CD4-positive, alpha-beta T cell (primary cell): ENCODE measurements around the gene MB21D2. TPM values are rescaled to one million over a fixed set of nuclear protein-coding genes. Genes with fewer than 3 reads are reported as not detected.
A peak's percentile ranks its signal among the peaks of the same experiment; 100 is the strongest.

Experiments
- ATAC-seq: fragments of 200-7000 bp; cut with Tn5 transposase; one replicate; pipeline ENCODE4 v1.10.0; 2022; ENCODE audit warnings: mild to moderate bottlenecking; ENCODE audit not compliant: poor library complexity
- CTCF ChIA-PET: fragments of 350-600 bp; sonication (Branson Sonifier 250); formaldehyde crosslinking; loops from one replicate; lab custom pipeline; 2021; ENCODE audit warnings: antibody characterized with exemption, inconsistent platforms; lab: Charles Lee
- POLR2A ChIA-PET: fragments of 350-600 bp; sonication (Branson Sonifier 250); formaldehyde crosslinking; loops from one replicate; lab custom pipeline; 2021; ENCODE audit warnings: antibody characterized with exemption, inconsistent platforms; lab: Charles Lee
- DNase-seq, 14 experiments: peaks; one replicate each; pipeline ENCODE4 v3.0.0-alpha.2; 2013 to 2020; ENCODE audit warnings: mixed read lengths in 2 of 14
- H3K27ac ChIP-seq, 2 donors: one replicate each; pipeline versions ENCODE4 v1.5.1 to v1.7.0; 2013; ENCODE audit warnings: low read length in 2 of 2, low read depth in 1 of 2, mild to moderate bottlenecking in 1 of 2
- H3K27me3 ChIP-seq, 2 experiments: 1 replicate in 1 of 2; 2 replicates in 1 of 2; pipeline versions ENCODE4 v1.6.1 to v1.7.0; 2013; ENCODE audit warnings: low read length in 2 of 2, control low read depth in 1 of 2, mild to moderate bottlenecking in 1 of 2, moderate library complexity in 1 of 2; ENCODE audit not compliant: insufficient read depth in 2 of 2, control insufficient read depth in 1 of 2
- H3K36me3 ChIP-seq: one replicate; pipeline ENCODE4 v1.6.1; 2013; ENCODE audit warnings: low read length, control low read depth; ENCODE audit not compliant: insufficient read depth
- H3K4me1 ChIP-seq: one replicate; pipeline ENCODE4 v1.6.1; 2013; ENCODE audit warnings: low read length, control low read depth; ENCODE audit not compliant: insufficient read depth
- H3K4me3 ChIP-seq: one replicate; pipeline ENCODE4 v1.5.1; 2013; ENCODE audit warnings: mild to moderate bottlenecking, low read length, moderate library complexity
- H3K9me3 ChIP-seq, 2 experiments: 1 replicate in 1 of 2; 2 replicates in 1 of 2; pipeline versions ENCODE4 v1.6.1 to v1.7.0; 2013; ENCODE audit warnings: low read length in 2 of 2, mild to moderate bottlenecking in 2 of 2, control low read depth in 1 of 2, moderate library complexity in 1 of 2; ENCODE audit not compliant: control insufficient read depth in 1 of 2, insufficient read depth in 1 of 2
- H3K27ac Mint-ChIP-seq: one replicate; pipeline ENCODE4 v1.8.0; 2020; ENCODE audit warnings: mixed read lengths
- H3K27me3 Mint-ChIP-seq: one replicate; pipeline ENCODE4 v1.8.0; 2021; ENCODE audit warnings: mixed read lengths
- H3K36me3 Mint-ChIP-seq: one replicate; pipeline ENCODE4 v1.8.0; 2021; ENCODE audit warnings: low read depth, mixed read lengths
- H3K4me1 Mint-ChIP-seq: one replicate; pipeline ENCODE4 v1.8.0; 2021; ENCODE audit warnings: low read depth, mixed read lengths
- H3K4me3 Mint-ChIP-seq: one replicate; pipeline ENCODE4 v1.8.0; 2020; ENCODE audit warnings: mild to moderate bottlenecking, mixed read lengths
- H3K9me3 Mint-ChIP-seq: one replicate; pipeline ENCODE4 v1.8.0; 2020; ENCODE audit warnings: mixed read lengths
- intact Hi-C, 2 experiments: fragments of 100-400 bp; cut with DNase I in 1 of 2; cut with micrococcal nuclease in 1 of 2; formaldehyde crosslinking; loops; one replicate each; pipeline versions ENCODE4 v1.15.1 to v1.9.0; 2023 to 2025; cut with DNase I, micrococcal nuclease
- total RNA-seq, 174 experiments: library from RNA in 2 of 174; stranded (reverse) in 2 of 174; gene quantifications; one replicate each; pipeline ENCODE4 v1.2.3 and lab custom pipeline; 2021 to 2026
- TF ChIP-seq, protein P1 (sequence below): fragments of 200-600 bp; IDR thresholded peaks from one replicate; pipeline ENCODE4 v1.8.0; 2022; ENCODE audit warnings: antibody characterized with exemption, mild to moderate bottlenecking

The MB21D2 gene
- total RNA-seq, 2 experiments from 2014 or later, result 0.77 to 0.78 TPM

DNA sequence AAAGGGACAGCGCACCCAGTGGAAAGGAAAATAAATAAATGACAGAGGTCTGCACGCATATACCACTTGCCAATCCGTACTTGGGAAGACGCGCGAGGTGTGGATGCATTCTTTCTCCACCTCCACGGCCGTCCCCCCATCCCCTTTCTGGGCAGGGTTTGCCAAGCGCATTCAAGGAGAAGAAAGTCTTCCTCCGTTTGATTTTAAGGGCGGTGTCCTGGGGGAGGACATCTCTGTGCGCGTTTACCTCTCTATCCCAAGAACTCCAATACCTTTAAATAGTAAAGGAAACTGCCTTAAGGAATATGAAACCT is 576 bp upstream of the MB21D2 start:
- H3K4me1 ChIP-seq, result peaks cover 30% of the 10 kb centered on the region
- Mint-ChIP-seq H3K27ac (peak overlapping the region; percentile 85), H3K9me3 (no peaks in the 10 kb centered on the region), H3K36me3 (peaks cover 3% of the 10 kb centered on the region), H3K27me3 (peaks cover 68% of the 10 kb centered on the region), H3K4me3 (peak overlapping the region; percentile 95), H3K4me1 (peaks cover 38% of the 10 kb centered on the region)
- peak overlapping the region; percentile 40 to 41 for H3K27ac ChIP-seq
- intact Hi-C loops, result no loop called here
- no peak for DNase-seq
- H3K9me3 ChIP-seq, result peaks cover 0 to 5% of the 10 kb centered on the region in 2 experiments
- ChIA-PET POLR2A (interaction anchor here (1.0 to 2.3 kb wide), 4 partner anchors 15 to 29 kb away, joined by 4 to 10 read pairs (median 6); no protein-coding TSS in a partner anchor), CTCF (no interaction called here)
- no peaks in the 10 kb centered on the region for H3K36me3 ChIP-seq
- H3K4me3 ChIP-seq, result peak overlapping the region; percentile 87
- TF ChIP-seq, protein P1, sequence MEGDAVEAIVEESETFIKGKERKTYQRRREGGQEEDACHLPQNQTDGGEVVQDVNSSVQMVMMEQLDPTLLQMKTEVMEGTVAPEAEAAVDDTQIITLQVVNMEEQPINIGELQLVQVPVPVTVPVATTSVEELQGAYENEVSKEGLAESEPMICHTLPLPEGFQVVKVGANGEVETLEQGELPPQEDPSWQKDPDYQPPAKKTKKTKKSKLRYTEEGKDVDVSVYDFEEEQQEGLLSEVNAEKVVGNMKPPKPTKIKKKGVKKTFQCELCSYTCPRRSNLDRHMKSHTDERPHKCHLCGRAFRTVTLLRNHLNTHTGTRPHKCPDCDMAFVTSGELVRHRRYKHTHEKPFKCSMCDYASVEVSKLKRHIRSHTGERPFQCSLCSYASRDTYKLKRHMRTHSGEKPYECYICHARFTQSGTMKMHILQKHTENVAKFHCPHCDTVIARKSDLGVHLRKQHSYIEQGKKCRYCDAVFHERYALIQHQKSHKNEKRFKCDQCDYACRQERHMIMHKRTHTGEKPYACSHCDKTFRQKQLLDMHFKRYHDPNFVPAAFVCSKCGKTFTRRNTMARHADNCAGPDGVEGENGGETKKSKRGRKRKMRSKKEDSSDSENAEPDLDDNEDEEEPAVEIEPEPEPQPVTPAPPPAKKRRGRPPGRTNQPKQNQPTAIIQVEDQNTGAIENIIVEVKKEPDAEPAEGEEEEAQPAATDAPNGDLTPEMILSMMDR, result no peak
- ATAC-seq, result no peak
- peaks cover 11 to 20% of the 10 kb centered on the region in 2 experiments for H3K27me3 ChIP-seq

DNA sequence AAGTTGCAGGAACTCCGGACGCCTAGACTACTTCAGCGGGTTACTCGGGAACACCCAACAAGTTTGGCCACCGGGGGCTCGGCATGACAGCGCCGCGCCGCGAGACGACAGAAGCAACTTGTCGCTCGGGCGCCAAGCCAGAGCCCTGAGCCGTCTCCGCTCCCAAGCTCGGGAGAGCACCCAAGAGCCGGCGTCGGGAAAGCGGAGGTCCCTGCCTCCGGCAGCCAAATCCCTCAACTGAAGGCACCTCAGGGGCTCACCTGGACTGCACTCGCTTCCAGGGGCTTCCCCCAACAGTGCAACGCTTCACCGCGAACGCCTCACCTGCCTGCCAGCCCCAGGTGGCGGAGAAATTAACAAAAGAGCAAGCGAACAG is 640 bp downstream of the MB21D2 start:
- ChIA-PET POLR2A (interaction anchor here (0.7 to 2.3 kb wide), 4 partner anchors 18 to 28 kb away, joined by 3 to 10 read pairs (median 6); no protein-coding TSS in a partner anchor), CTCF (interaction anchor here (1.2 kb wide), 1 partner anchor 25 kb away, joined by 3 read pairs; no protein-coding TSS in a partner anchor)
- H3K27ac ChIP-seq, result peak overlapping the region; percentile 29 to 51

DNA sequence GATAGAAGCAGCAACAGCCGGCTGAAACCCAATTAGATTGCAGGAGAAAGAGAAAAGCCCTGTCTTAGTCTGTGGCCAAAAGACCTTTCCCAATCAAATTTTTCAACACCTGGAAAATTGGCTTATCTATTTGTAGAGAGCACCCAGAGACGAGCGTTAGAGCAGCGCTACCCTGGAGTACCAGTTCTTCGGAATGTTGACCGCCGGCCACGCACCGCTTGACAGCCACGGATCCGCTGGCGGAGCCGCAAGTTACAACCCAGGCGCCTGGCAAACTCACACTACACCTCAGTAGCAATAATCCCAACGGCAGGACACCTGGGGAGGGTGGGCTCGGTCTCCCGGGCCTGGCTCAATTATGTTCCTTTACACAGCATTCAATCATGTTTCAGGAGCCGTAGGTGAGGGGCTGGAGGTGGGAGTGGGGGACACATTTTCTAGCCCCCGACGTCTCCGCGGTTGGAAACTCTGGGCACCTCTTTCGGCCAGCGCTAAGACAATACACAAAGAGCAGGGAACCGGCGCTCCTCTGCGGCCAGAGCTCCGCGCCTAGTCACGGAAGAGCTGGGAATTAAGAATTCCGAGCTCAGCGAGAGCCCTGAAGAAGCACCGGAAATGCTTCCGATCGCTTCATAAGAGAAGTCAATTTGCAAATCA is 1.2 kb downstream of the MB21D2 start:
- Histone ChIP-seq H3K27ac (no peak overlapping the region), H3K4me1 (peaks cover 30% of the 10 kb centered on the region), H3K9me3 (peaks cover 0 to 5% of the 10 kb centered on the region in 2 experiments), H3K4me3 (peak overlapping the region; percentile 87), H3K36me3 (no peaks in the 10 kb centered on the region), H3K27me3 (peaks cover 11 to 20% of the 10 kb centered on the region in 2 experiments)
- no peak for ATAC-seq
- TF ChIP-seq, protein P1, result no peak
- DNase-seq, result peak in 1 of 14 experiments; percentile 23
- ChIA-PET POLR2A (interaction anchor here (1.8 to 2.3 kb wide), 3 partner anchors 18 to 27 kb away, joined by 4 to 10 read pairs (median 8); no protein-coding TSS in a partner anchor), CTCF (interaction anchor here (1.2 kb wide), 1 partner anchor 24 kb away, joined by 3 read pairs; no protein-coding TSS in a partner anchor)
- H3K4me1 Mint-ChIP-seq, result peaks cover 38% of the 10 kb centered on the region
- H3K27ac Mint-ChIP-seq, result peak overlapping the region; percentile 85
- peaks cover 71% of the 10 kb centered on the region for H3K27me3 Mint-ChIP-seq
- H3K4me3 Mint-ChIP-seq, result peak overlapping the region; percentile 93
- peaks cover 3% of the 10 kb centered on the region for H3K36me3 Mint-ChIP-seq
- no peaks in the 10 kb centered on the region for H3K9me3 Mint-ChIP-seq
- intact Hi-C loops, result no loop called here

More for the DNA sequence above, 640 bp downstream of the MB21D2 start:
- Histone ChIP-seq H3K9me3 (peaks cover 0 to 5% of the 10 kb centered on the region in 2 experiments), H3K36me3 (no peaks in the 10 kb centered on the region), H3K4me1 (peaks cover 30% of the 10 kb centered on the region), H3K4me3 (peak overlapping the region; percentile 87), H3K27me3 (peaks cover 11 to 20% of the 10 kb centered on the region in 2 experiments)
- ATAC-seq (peak; percentile 51), DNase-seq (peak in 10 of 14 experiments; percentile 4 to 73 (median 32))
- Mint-ChIP-seq H3K4me1 (peaks cover 38% of the 10 kb centered on the region), H3K27ac (peak overlapping the region; percentile 85), H3K9me3 (no peaks in the 10 kb centered on the region), H3K36me3 (peaks cover 3% of the 10 kb centered on the region), H3K27me3 (peaks cover 71% of the 10 kb centered on the region), H3K4me3 (peak overlapping the region; percentile 93)
- intact Hi-C loops, result no loop called here
- TF ChIP-seq, protein P1, result no peak
